ENCODE measurements around the gene SLC25A24.
"Not testable (repeated sequence)": the region's sequence is repeated elsewhere in the genome, so short reads cannot be mapped to it uniquely, and the experiment has no call there.

Gene SLC25A24

DNA sequence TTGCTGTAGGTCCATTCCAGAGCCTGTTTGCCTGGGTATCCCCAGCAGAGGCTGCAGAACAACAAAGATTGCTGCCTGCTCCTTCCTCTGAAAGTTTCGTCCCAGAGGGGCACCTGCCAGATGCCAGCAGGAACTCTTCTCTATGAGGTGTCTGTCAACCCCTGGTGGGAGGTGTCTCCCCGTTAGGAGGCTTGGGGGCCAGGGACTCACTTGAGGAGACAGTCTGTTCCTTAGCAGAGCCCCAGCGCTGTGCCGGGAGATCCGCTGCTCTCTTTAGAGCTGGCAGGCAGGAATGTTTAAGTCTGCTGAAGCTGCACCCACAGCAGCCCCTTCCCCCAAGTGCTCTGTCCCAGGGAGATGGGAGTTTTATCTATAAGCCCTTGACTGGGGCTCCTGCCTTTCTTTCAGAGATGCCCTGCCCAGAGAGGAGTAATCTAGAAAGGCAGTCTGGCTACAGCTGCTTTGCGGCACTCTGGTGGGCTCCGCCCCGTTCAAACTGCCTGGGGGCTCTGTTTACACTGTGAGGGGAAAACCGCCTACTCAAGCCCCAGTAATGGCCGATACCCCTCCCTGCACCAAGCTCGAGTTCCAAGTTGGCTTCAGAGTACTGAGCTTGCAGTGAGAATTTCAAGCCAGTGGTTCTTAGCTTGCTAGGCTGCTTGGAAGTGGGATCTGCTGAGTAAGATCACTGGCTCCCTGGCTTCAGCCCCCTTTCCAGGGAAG, 8.7 kb upstream of the SLC25A24 start:
- Histone ChIP-seq H3K36me3 (ENCODE audit: insufficient read depth, low read length) (no peaks in the 10 kb centered on the region), H3K4me1 (ENCODE audit: insufficient read depth, low read length, severe bottlenecking) (no peaks in the 10 kb centered on the region), H3K27ac (ENCODE audit: low read depth, low read length, poor library complexity, severe bottlenecking) (no peak overlapping the region), H3F3A (ENCODE audit: insufficient read depth, low read length) (no peaks in the 10 kb centered on the region), H3K4me2 (ENCODE audit: low read length) (no peak overlapping the region), H3K4me3 (ENCODE audit: low read depth, low read length, poor library complexity, severe bottlenecking) (no peak overlapping the region), H3K9me3 (ENCODE audit: low read length) (no peaks in the 10 kb centered on the region), H3K9ac (ENCODE audit: low read length) (no peak overlapping the region), H3K9me2 (ENCODE audit: low read depth, low read length) (no peaks in the 10 kb centered on the region), H3K27me3 (ENCODE audit: insufficient read depth, low read length) (no peaks in the 10 kb centered on the region), H4K20me1 (ENCODE audit: insufficient read depth, low read length) (no peaks in the 10 kb centered on the region), H2AFZ (ENCODE audit: low read length) (no peak overlapping the region), H3K79me2 (ENCODE audit: insufficient read depth, low read length) (no peaks in the 10 kb centered on the region)
- no peak for TF ChIP-seq EZH2 (IDR thresholded peaks at IDR 0.05; ENCODE audit: borderline replicate concordance, low read length)
- TF ChIP-seq, protein P1, sequence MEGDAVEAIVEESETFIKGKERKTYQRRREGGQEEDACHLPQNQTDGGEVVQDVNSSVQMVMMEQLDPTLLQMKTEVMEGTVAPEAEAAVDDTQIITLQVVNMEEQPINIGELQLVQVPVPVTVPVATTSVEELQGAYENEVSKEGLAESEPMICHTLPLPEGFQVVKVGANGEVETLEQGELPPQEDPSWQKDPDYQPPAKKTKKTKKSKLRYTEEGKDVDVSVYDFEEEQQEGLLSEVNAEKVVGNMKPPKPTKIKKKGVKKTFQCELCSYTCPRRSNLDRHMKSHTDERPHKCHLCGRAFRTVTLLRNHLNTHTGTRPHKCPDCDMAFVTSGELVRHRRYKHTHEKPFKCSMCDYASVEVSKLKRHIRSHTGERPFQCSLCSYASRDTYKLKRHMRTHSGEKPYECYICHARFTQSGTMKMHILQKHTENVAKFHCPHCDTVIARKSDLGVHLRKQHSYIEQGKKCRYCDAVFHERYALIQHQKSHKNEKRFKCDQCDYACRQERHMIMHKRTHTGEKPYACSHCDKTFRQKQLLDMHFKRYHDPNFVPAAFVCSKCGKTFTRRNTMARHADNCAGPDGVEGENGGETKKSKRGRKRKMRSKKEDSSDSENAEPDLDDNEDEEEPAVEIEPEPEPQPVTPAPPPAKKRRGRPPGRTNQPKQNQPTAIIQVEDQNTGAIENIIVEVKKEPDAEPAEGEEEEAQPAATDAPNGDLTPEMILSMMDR (IDR thresholded peaks at IDR 0.05; ENCODE audit: low read length), result no peak

DNA sequence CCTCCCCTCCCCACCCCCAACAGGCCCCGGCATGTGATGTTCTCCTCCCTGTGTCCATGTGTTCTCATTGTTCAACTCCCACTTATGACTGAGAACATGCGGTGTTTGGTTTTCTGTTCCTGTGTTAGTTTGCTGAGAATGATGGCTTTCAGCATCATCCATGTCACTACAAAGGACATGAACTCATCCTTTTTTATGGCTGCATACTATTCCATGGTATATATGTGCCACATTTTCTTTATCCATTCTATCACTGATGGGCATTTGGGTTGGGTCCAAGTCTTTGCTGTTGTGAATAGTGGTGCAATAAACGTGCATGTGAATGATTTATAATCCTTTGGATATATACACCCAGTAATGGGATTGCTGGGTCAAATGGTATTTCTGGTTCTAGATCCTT, 3.4 kb upstream of the SLC25A24 start:
- H3F3A ChIP-seq (ENCODE audit: insufficient read depth, low read length); H3K79me2 ChIP-seq (ENCODE audit: insufficient read depth, low read length); H3K36me3 ChIP-seq (ENCODE audit: insufficient read depth, low read length); H3K4me3 ChIP-seq (ENCODE audit: low read depth, low read length, poor library complexity, severe bottlenecking); H3K9me2 ChIP-seq (ENCODE audit: low read depth, low read length); H4K20me1 ChIP-seq (ENCODE audit: insufficient read depth, low read length); H3K9me3 ChIP-seq (ENCODE audit: low read length); H3K27ac ChIP-seq (ENCODE audit: low read depth, low read length, poor library complexity, severe bottlenecking); H3K4me1 ChIP-seq (ENCODE audit: insufficient read depth, low read length, severe bottlenecking); H3K4me2 ChIP-seq (ENCODE audit: low read length); H3K27me3 ChIP-seq (ENCODE audit: insufficient read depth, low read length); H3K9ac ChIP-seq (ENCODE audit: low read length); H2AFZ ChIP-seq (ENCODE audit: low read length): not testable (repeated sequence)

DNA sequence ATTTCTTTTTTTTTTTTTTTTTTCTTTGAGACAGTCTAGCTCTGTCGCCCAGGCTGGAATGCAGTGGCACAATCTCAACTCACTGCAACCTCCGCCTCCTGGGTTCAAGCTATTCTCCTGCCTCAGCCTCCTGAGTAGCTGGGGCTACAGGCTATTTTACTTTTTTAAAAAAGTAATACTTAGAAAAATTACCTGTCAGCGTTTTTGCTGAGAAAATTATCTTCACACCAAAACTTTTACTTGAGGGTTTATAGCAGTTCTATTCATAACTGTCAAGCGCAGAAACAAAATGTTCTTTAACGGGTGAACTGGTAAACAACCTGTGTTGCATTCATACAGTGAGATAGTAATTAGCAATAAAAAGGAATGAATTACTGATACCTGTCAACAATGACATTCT, 1.5 kb upstream of the SLC25A24 start:
- Histone ChIP-seq H3K4me2 (ENCODE audit: low read length) (no peak overlapping the region), H3K9ac (ENCODE audit: low read length) (no peak overlapping the region), H3K4me1 (ENCODE audit: insufficient read depth, low read length, severe bottlenecking) (peaks cover 6% of the 10 kb centered on the region)

More for the DNA sequence above, 1.5 kb upstream of the SLC25A24 start:
- Histone ChIP-seq H3F3A (ENCODE audit: insufficient read depth, low read length) (no peaks in the 10 kb centered on the region), H2AFZ (ENCODE audit: low read length) (no peak overlapping the region), H3K79me2 (ENCODE audit: insufficient read depth, low read length) (no peaks in the 10 kb centered on the region), H3K27ac (ENCODE audit: low read depth, low read length, poor library complexity, severe bottlenecking) (no peak overlapping the region), H4K20me1 (ENCODE audit: insufficient read depth, low read length) (no peaks in the 10 kb centered on the region), H3K27me3 (ENCODE audit: insufficient read depth, low read length) (no peaks in the 10 kb centered on the region), H3K9me2 (ENCODE audit: low read depth, low read length) (no peaks in the 10 kb centered on the region), H3K36me3 (ENCODE audit: insufficient read depth, low read length) (no peaks in the 10 kb centered on the region), H3K9me3 (ENCODE audit: low read length) (no peaks in the 10 kb centered on the region), H3K4me3 (ENCODE audit: low read depth, low read length, poor library complexity, severe bottlenecking) (no peak overlapping the region)
- no peak for TF ChIP-seq EZH2 (IDR thresholded peaks at IDR 0.05; ENCODE audit: borderline replicate concordance, low read length)
- TF ChIP-seq, protein P1 (IDR thresholded peaks at IDR 0.05; ENCODE audit: low read length), result no peak

Data from OCI-LY1 (cell line).